ENCODE measurements around the gene MOV10.

DNA sequence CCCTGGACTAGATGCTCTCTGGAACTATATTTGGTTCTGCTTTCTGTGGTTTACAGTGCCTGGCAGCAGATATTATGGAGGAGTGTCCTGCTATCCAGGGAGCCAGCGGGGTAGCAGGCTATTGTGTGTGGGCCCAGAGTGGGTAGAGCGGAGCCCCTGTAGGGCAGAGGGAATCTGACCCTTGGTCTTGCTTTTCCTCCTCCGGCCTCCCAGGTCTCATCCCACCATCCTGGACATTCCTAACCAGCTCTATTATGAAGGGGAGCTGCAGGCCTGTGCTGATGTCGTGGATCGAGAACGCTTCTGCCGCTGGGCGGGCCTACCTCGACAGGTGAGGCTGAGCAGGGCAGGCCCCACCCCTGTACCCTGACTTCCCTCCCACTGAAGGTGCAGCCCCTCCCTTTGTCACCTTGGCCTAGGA lies 23.3 kb downstream of the MOV10 start:
- no peak for TF ChIP-seq POLR2A (IDR thresholded peaks at IDR 0.05)
- TF ChIP-seq, protein P1, sequence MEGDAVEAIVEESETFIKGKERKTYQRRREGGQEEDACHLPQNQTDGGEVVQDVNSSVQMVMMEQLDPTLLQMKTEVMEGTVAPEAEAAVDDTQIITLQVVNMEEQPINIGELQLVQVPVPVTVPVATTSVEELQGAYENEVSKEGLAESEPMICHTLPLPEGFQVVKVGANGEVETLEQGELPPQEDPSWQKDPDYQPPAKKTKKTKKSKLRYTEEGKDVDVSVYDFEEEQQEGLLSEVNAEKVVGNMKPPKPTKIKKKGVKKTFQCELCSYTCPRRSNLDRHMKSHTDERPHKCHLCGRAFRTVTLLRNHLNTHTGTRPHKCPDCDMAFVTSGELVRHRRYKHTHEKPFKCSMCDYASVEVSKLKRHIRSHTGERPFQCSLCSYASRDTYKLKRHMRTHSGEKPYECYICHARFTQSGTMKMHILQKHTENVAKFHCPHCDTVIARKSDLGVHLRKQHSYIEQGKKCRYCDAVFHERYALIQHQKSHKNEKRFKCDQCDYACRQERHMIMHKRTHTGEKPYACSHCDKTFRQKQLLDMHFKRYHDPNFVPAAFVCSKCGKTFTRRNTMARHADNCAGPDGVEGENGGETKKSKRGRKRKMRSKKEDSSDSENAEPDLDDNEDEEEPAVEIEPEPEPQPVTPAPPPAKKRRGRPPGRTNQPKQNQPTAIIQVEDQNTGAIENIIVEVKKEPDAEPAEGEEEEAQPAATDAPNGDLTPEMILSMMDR (IDR thresholded peaks at IDR 0.05): no peak
